Natural killer cell (primary cell): ENCODE measurements around the gene TNS3. TPM values are rescaled to one million over a fixed set of nuclear protein-coding genes. Genes with fewer than 3 reads are reported as not detected.

Experiments
- ATAC-seq, 3 donors: fragments of 150-1000 bp in 2 of 3; fragments of 200-7000 bp in 1 of 3; cut with Tn5 transposase; 1 replicate in 1 of 3; 2 replicates in 2 of 3; pipeline ENCODE4 v1.10.0; 2021; ENCODE audit warnings: mild to moderate bottlenecking in 2 of 3, moderate library complexity in 2 of 3
- DNase-seq, 2 donors: peaks; one replicate each; pipeline versions ENCODE4 v3.0.0 to v3.0.0-alpha.2; 2013 to 2021; ENCODE audit warnings: mixed read lengths in 1 of 2
- H3K27ac ChIP-seq: one replicate; pipeline ENCODE4 v1.5.1; 2013; ENCODE audit warnings: mild to moderate bottlenecking, low read length
- H3K27me3 ChIP-seq: one replicate; pipeline ENCODE4 v1.6.1; 2013; ENCODE audit warnings: low read length; ENCODE audit not compliant: control insufficient read depth, insufficient read depth
- H3K36me3 ChIP-seq: one replicate; pipeline ENCODE4 v1.6.1; 2013; ENCODE audit warnings: low read length; ENCODE audit not compliant: control insufficient read depth, insufficient read depth
- H3K4me1 ChIP-seq: one replicate; pipeline ENCODE4 v1.6.1; 2013; ENCODE audit warnings: low read length; ENCODE audit not compliant: control insufficient read depth, insufficient read depth
- H3K4me3 ChIP-seq: one replicate; pipeline ENCODE4 v1.5.1; 2013; ENCODE audit warnings: low read length
- H3K9me3 ChIP-seq: one replicate; pipeline ENCODE4 v1.6.1; 2013; ENCODE audit warnings: low read length; ENCODE audit not compliant: control insufficient read depth, insufficient read depth
- H3K27ac Mint-ChIP-seq, 2 donors: one replicate each; pipeline ENCODE4 v1.8.0; 2022; ENCODE audit warnings: mild to moderate bottlenecking in 2 of 2, mixed read lengths in 2 of 2, moderate library complexity in 1 of 2
- H3K27me3 Mint-ChIP-seq, 2 donors: one replicate each; pipeline ENCODE4 v1.8.0; 2022; ENCODE audit warnings: low read depth in 2 of 2, mixed read lengths in 2 of 2
- H3K36me3 Mint-ChIP-seq: one replicate; pipeline ENCODE4 v1.8.0; 2022; ENCODE audit warnings: mixed read lengths
- H3K4me1 Mint-ChIP-seq, 2 donors: one replicate each; pipeline ENCODE4 v1.8.0; 2022; ENCODE audit warnings: mixed read lengths in 2 of 2
- H3K4me3 Mint-ChIP-seq: one replicate; pipeline ENCODE4 v1.8.0; 2022; ENCODE audit warnings: mild to moderate bottlenecking, moderate library complexity, mixed read lengths
- H3K9me3 Mint-ChIP-seq, 2 donors: one replicate each; pipeline ENCODE4 v1.8.0; 2022; ENCODE audit warnings: mixed read lengths in 2 of 2
- CTCF ChIP-seq: fragments of 200-600 bp; IDR thresholded peaks from one replicate; pipeline ENCODE4 v1.8.0; 2022; ENCODE audit warnings: antibody characterized with exemption
- WGBS: methylation state at CpG from one replicate; pipeline ENCODE4 v1.1.7; 2013; ENCODE audit warnings: missing lambda C conversion rate; ENCODE audit not compliant: insufficient coverage; 5-methylcytosine and 5-hydroxymethylcytosine counted together
- intact Hi-C: fragments of 100-400 bp; cut with micrococcal nuclease; formaldehyde crosslinking; loops from one replicate; pipeline ENCODE4 v1.14.2; 2022
- total RNA-seq, 4 donors: library from RNA; stranded (reverse); fragments of 120-200 nt in 1 of 4; gene quantifications; one replicate each; pipeline versions ENCODE4 v1.2.3 to v1.2.4, GENCODE V29; 2013 to 2022

TNS3 gene
- total RNA-seq, 3 donors from 2014 or later (not counting 1 experiment from before 2014, with no cell fraction given), result 1.6 to 3.5 (median 2.9) TPM

- Mint-ChIP-seq H3K27ac (no peak overlapping the region), H3K9me3 (no peaks in the 10 kb centered on the region), H3K27me3 (no peaks in the 10 kb centered on the region), H3K4me1 (no peaks in the 10 kb centered on the region), H3K36me3 (no peaks in the 10 kb centered on the region), H3K4me3 (no peak overlapping the region)
- H3K27me3 ChIP-seq, result no peaks in the 10 kb centered on the region
- no peaks in the 10 kb centered on the region for H3K9me3 ChIP-seq
- no peak for DNase-seq
- no peaks in the 10 kb centered on the region for H3K36me3 ChIP-seq
- H3K27ac ChIP-seq, result no peak overlapping the region
- no peak for ATAC-seq
- no peak overlapping the region for H3K4me3 ChIP-seq
- intact Hi-C loops, result no loop called here
- H3K4me1 ChIP-seq, result no peaks in the 10 kb centered on the region
- no peak for TF ChIP-seq CTCF
- 66% methylated on average over 11 of the region's 11 CpGs for WGBS
Measured at GRCh38 chr7:47550788-47551470, 31.0 kb downstream of the TNS3 start.

- 74% methylated on average over 7 of the region's 8 CpGs for WGBS
- no peaks in the 10 kb centered on the region for H3K36me3 Mint-ChIP-seq
- intact Hi-C loops, result no loop called here
- no peak for TF ChIP-seq CTCF
- Histone ChIP-seq H3K9me3 (no peaks in the 10 kb centered on the region), H3K4me3 (no peak overlapping the region), H3K27me3 (no peaks in the 10 kb centered on the region), H3K36me3 (no peaks in the 10 kb centered on the region), H3K4me1 (no peaks in the 10 kb centered on the region), H3K27ac (no peak overlapping the region)
- H3K4me3 Mint-ChIP-seq, result no peak overlapping the region
- no peak for DNase-seq
- H3K27me3 Mint-ChIP-seq, result no peaks in the 10 kb centered on the region
- H3K4me1 Mint-ChIP-seq, result no peaks in the 10 kb centered on the region
- no peak overlapping the region for H3K27ac Mint-ChIP-seq
- H3K9me3 Mint-ChIP-seq, result no peaks in the 10 kb centered on the region
- no peak for ATAC-seq
Measured at GRCh38 chr7:47549916-47550315, 32.0 kb downstream of the TNS3 start.

GRCh38 chr7:47549397-47549796 lies 32.5 kb downstream of the TNS3 start:
- Histone ChIP-seq H3K27ac (no peak overlapping the region), H3K4me3 (no peak overlapping the region), H3K36me3 (no peaks in the 10 kb centered on the region), H3K4me1 (no peaks in the 10 kb centered on the region), H3K27me3 (no peaks in the 10 kb centered on the region), H3K9me3 (no peaks in the 10 kb centered on the region)
- Mint-ChIP-seq H3K27me3 (no peaks in the 10 kb centered on the region), H3K36me3 (no peaks in the 10 kb centered on the region), H3K4me1 (no peaks in the 10 kb centered on the region), H3K27ac (no peak overlapping the region), H3K4me3 (no peak overlapping the region), H3K9me3 (no peaks in the 10 kb centered on the region)
- DNase-seq, result no peak
- no peak for TF ChIP-seq CTCF
- intact Hi-C loops, result no loop called here
- no peak for ATAC-seq
- 90% methylated on average over 6 of the region's 6 CpGs for WGBS

GRCh38 chr7:47548546-47548945 lies 33.4 kb downstream of the TNS3 start:
- H3K36me3 ChIP-seq, result no peaks in the 10 kb centered on the region
- intact Hi-C loops, result no loop called here
- H3K4me1 ChIP-seq, result no peaks in the 10 kb centered on the region
- ATAC-seq (no peak), DNase-seq (no peak)
- no peak overlapping the region for H3K4me3 Mint-ChIP-seq
- H3K27me3 ChIP-seq, result no peaks in the 10 kb centered on the region
- 93% methylated on average over 8 of the region's 8 CpGs for WGBS
- no peak for TF ChIP-seq CTCF
- H3K27ac Mint-ChIP-seq, result no peak overlapping the region
- H3K27me3 Mint-ChIP-seq, result no peaks in the 10 kb centered on the region
- H3K36me3 Mint-ChIP-seq, result no peaks in the 10 kb centered on the region
- no peak overlapping the region for H3K4me3 ChIP-seq
- H3K4me1 Mint-ChIP-seq, result no peaks in the 10 kb centered on the region
- no peak overlapping the region for H3K27ac ChIP-seq
- H3K9me3 Mint-ChIP-seq, result no peaks in the 10 kb centered on the region
- no peaks in the 10 kb centered on the region for H3K9me3 ChIP-seq
